HL-60/S4 treated with retinoic acid at 250 ng/mL for 4 days and 3 days (cell line): ENCODE data around the gene FIP1L1.
"Not testable (repeated sequence)": the region's sequence is repeated elsewhere in the genome, so short reads cannot be mapped to it uniquely, and the experiment has no call there.

Experiments
- in situ Hi-C: fragments of 300-500 bp; cut with MboI; formaldehyde crosslinking; loops from 2 replicates; pipeline ENCODE4 v1.7.0; 2022; ENCODE audit warnings: low sequenced_read_pairs

Gene FIP1L1

GRCh38 chr4:53465891-53466290 lies 88.5 kb downstream of the FIP1L1 start:
- in situ Hi-C loops: no loop called here

GRCh38 chr4:53466576-53466975 lies 89.1 kb downstream of the FIP1L1 start:
- in situ Hi-C loops: not testable (repeated sequence)

GRCh38 chr4:53476232-53477037 lies 99.0 kb downstream of the FIP1L1 start:
- in situ Hi-C loops: no loop called here

- in situ Hi-C loops: no loop called here
Measured at GRCh38 chr4:53477038-53477565, 99.7 kb downstream of the FIP1L1 start.

- in situ Hi-C loops: no loop called here
Measured at GRCh38 chr4:53477636-53478035, 100.2 kb downstream of the FIP1L1 start.

GRCh38 chr4:53478671-53479456 lies 101.4 kb downstream of the FIP1L1 start:
- in situ Hi-C loops: no loop called here

- in situ Hi-C loops: no loop called here
Measured at GRCh38 chr4:53479736-53480525, 102.5 kb downstream of the FIP1L1 start.

GRCh38 chr4:53480909-53481308 lies 103.5 kb downstream of the FIP1L1 start:
- in situ Hi-C loops: no loop called here

GRCh38 chr4:53481586-53481985 lies 104.1 kb downstream of the FIP1L1 start:
- in situ Hi-C loops: no loop called here

- in situ Hi-C loops: no loop called here
Measured at GRCh38 chr4:53483250-53483649, 105.8 kb downstream of the FIP1L1 start.

- in situ Hi-C loops: no loop called here
Measured at GRCh38 chr4:53484911-53485657, 107.6 kb downstream of the FIP1L1 start.

- in situ Hi-C loops: no loop called here
Measured at GRCh38 chr4:53485658-53486040, 108.2 kb downstream of the FIP1L1 start.

GRCh38 chr4:53487766-53488165 lies 110.3 kb downstream of the FIP1L1 start:
- in situ Hi-C loops: no loop called here

- in situ Hi-C loops: no loop called here
Measured at GRCh38 chr4:53489279-53489889, 111.9 kb downstream of the FIP1L1 start.

- in situ Hi-C loops: no loop called here
Measured at GRCh38 chr4:53490161-53490956, 112.9 kb downstream of the FIP1L1 start.

- in situ Hi-C loops: no loop called here
Measured at GRCh38 chr4:53490965-53491622, 113.7 kb downstream of the FIP1L1 start.

- in situ Hi-C loops: no loop called here
Measured at GRCh38 chr4:53494851-53495250, 117.4 kb downstream of the FIP1L1 start.

- in situ Hi-C loops: no loop called here
Measured at GRCh38 chr4:53497487-53498244, 120.2 kb downstream of the FIP1L1 start.
